Stimulated activated CD8-positive, alpha-beta memory T cell treated with anti-CD3 and anti-CD28 coated beads, Interleukin-12 subunit alpha, Interleukin-12 subunit beta, amount 100 ng/mL, for 24 hours (primary cell): ENCODE measurements around the gene SMYD3.
"Not testable (repeated sequence)": the region's sequence is repeated elsewhere in the genome, so short reads cannot be mapped to it uniquely, and the experiment has no call there.

Experiments
- DNase-seq: peaks from one replicate; pipeline ENCODE4 v3.0.0-alpha.2; 2020; ENCODE audit errors: extremely low read depth

Gene SMYD3

GRCh38 chr1:245807954-245808719 is 698.9 kb downstream of the SMYD3 start:
- no peak for DNase-seq

GRCh38 chr1:245807306-245807705 is 699.8 kb downstream of the SMYD3 start:
- no peak for DNase-seq

- no peak for DNase-seq
Observed at GRCh38 chr1:245805532-245805931, 701.5 kb downstream of the SMYD3 start.

DNA sequence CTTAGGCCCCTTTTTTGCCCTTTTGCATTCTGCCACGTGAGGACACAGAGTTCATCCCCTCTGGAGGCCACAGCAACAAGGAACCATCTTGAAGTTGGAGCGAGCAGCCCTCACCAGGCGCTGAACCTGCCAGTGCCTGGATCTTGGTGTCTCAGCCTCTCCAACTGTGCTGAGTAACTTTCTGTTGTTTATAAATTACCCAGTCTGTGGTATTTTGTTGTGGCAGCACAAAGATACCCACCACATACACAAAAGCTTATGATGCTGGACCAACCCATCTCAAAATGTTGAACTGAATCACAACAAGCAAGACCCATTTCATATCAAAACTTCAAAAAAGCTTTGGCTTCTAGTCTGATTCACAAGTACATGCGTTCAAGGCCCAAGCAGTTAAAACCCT is 702.4 kb downstream of the SMYD3 start:
- DNase-seq, result no peak

DNA sequence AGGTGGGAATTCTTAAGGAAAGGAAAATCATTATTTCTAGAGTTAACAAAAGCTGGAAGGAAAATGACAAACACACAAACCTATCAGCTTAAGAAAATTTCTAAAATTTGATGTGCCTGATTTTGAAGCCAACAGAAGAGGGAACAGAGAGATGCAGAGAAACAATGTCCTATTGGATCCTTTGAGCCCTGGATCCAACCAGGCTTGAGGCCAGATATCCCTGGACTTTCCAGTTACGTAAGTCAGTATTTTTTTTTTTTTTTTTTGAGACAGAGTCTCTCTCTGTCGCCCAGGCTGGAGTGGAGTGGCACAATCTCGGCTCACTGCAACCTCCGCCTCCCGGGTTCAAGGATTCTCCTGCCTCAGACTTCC is 703.4 kb downstream of the SMYD3 start:
- DNase-seq, result no peak

GRCh38 chr1:245802941-245803665 is 704.0 kb downstream of the SMYD3 start:
- no peak for DNase-seq

- no peak for DNase-seq
Observed at GRCh38 chr1:245800901-245801605, 706.0 kb downstream of the SMYD3 start.

DNA sequence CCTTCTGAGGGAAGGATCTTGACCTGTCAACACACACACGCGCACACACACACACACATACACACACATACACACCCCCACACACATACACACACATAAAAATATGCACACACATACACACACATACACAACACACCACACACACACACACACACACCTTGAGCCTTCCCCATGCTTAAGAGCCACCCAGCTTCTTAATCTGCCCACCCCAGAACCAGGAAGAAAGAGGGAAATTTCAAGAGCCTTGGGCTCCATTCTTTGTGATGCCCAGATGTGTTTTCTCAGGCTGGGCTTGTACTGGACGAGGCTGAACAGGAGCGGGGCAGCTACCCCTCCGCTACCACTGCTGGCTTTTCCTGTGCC is 708.7 kb downstream of the SMYD3 start:
- no peak for DNase-seq

DNA sequence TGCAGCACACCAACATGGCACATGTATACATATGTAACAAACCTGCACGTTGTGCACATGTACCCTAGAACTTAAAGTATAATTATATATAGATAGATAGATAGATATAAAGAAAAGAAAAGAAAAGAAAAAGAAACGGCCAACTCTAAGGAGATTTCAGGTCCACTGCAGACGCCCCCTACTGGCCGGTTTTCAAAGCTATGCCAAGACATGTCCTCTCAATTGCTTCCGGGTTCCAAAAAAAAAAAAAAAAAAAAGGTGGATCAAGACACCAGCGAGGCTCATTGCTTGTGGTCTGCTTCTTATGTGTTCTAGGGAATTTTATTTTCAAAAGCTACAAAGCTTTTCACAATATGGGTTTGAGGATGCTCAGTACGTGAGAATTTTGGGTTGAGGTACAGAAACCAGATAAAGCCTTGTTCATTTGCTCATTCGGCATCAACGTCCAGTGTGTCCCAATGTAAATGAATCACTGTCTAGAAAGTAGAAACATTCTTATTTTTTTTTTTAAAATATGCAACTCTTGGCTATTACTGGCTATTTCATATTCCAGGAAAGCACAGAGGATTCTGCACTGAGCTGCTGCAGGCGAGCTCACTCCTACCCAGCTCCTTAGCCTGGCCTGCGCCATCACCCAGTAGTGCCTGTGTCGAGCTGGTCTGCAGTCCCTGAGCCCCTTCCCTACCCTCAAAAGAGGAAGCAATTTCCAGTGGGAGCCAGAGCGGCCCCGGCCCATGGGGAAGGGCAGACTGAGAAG is 709.3 kb downstream of the SMYD3 start:
- no peak for DNase-seq

DNA sequence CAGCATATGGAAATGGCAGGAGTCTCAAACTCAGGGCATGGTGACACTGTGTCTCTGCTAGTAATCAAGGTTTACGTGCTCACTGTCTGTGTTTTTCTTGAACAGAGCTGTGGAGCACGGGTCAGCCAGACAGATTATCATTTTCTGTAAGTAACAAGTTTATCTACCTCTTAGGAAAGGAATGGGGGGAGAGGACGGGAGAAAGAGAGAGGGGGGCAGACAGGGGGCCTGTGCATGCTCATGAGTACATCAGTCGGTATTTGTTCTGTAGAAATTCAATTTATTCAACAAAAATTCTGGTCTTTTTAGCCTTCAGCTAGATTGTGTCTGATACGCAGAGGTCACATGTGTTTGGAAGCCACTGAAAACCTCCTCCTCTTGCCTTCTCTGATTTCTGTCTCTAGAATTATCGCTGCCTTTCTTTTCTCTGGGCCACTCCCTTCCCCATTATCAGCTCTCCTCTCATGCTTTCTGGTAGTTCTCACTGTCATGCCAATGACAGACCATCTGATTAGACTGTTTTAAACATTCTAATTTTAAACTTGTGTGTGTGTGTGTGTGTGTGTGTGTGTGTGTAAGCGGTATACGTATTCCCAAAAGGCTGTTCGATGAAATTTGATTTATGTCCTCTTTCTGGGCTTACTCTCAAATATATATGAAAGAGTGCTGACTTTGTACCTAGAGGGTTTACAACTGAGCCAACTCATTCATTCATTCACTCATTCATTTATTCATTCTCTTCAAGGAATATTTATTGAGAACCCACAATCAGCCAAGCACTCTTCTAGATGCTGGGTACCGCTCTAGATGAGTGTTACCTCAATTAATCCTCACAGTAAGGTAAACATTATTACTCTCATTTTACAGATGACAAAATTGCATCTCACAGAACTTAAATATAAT is 715.4 kb downstream of the SMYD3 start:
- no peak for DNase-seq

GRCh38 chr1:245790441-245790840 is 716.6 kb downstream of the SMYD3 start:
- no peak for DNase-seq

DNA sequence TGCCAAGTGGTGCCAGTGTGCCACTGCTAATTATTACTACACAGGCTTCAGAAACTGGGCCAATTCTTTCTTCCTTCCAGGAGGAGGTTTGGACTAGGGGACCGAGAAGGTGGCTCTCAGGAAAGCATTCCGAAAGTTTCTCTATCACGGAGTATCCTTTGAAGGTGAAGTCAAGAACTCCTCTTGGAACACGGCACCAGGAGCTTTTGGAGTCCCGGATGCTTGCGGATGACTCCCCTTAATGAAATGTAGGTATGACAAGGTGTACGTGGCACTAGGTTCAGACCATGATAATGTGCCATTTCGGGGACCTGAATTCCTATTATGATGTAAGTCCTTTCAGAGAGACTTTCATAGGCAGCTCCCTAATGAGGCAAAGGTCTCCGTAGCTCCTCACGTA is 718.2 kb downstream of the SMYD3 start:
- DNase-seq, result no peak

GRCh38 chr1:245788269-245788668 is 718.8 kb downstream of the SMYD3 start:
- DNase-seq, result no peak

DNA sequence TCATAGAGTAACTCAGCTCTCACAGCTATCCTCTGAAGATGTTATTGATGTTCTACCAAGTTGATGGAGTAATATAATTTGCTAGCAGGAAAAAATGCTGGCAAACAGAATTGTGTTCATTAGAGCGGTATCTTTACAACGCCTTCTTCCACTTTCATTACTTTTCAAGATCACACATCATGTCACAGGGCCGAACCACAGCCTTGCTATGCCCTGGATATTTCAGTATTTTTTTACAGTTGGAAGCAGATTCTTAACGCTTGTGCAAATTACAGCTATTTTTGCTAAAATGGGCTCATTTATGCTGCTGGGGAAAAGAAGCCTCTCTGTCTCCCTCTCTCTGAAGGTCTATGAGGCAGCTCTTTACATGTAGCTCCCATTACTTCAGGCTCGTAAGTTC is 720.1 kb downstream of the SMYD3 start:
- DNase-seq, result no peak

- DNase-seq, result no peak
Observed at GRCh38 chr1:245779797-245780755, 727.0 kb downstream of the SMYD3 start.

- no peak for DNase-seq
Observed at GRCh38 chr1:245777752-245778151, 729.3 kb downstream of the SMYD3 start.

DNA sequence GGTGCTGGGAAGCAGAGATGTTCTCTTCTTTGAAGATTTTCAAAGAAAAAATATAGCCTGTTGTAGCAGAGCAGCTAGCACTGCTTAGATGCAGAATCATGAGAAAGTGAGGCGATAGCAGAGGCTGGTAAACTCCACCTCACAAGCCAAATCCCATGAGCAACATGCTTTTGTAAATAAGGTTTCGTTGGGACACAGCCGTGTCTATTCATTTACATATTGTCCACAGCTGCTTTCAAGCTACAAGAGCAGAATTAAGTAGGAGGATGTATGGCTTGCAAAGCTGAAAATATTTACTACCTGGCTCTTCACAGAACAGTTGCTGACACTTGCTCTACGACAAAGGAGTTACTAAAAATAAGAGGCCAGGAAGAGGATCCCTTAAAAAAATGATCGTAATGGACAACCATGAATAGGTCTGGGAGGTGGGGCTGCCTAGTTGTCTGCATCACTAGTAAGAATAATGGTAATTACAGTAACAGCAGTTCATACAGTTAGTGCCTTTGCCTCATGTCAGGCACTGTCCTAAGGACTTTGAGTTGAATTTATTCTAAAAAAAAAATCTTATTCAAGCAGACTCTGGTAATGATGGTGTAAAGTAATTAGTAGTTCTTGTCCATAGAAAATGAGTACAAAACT is 730.3 kb downstream of the SMYD3 start:
- DNase-seq, result no peak

DNA sequence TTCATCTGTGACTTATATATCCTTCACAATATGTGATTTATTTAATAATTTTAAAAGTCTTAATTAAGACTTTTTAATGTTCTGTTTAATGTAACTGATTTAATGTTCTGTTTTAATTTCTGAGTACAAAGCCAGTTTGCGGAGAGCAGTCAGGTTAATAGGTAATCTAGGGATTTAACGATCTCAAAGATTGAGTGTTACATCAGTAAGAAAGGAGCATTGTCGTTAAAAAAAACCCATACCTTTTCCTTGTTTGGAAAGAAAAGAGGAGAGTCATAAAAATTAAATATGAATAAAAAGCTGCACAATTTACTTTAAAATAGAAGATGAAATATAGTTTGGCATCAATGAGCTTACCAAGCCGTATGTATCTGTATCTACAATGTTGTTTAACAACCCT is 730.9 kb downstream of the SMYD3 start:
- DNase-seq, result no peak

- DNase-seq, result not testable (repeated sequence)
Observed at GRCh38 chr1:245774931-245775330, 732.1 kb downstream of the SMYD3 start.
